Hepatocyte (in vitro differentiated cells): ENCODE results near the gene ACTG1.

Experiments
- CTCF ChIP-seq: fragments of 200-600 bp; sonication (generic); IDR thresholded peaks from 2 replicates; pipeline ENCODE4 v1.5.1; 2016; ENCODE audit warnings: antibody characterized with exemption, mild to moderate bottlenecking; ENCODE audit not compliant: poor library complexity
- EZH2 ChIP-seq: fragments of 200-600 bp; sonication (generic); IDR thresholded peaks from 2 replicates; pipeline ENCODE4 v1.6.1; 2016; ENCODE audit warnings: antibody characterized with exemption, mild to moderate bottlenecking, borderline replicate concordance

- TF ChIP-seq CTCF (no peak), EZH2 (no peak)
Measured at GRCh38 chr17:81513753-81514488, 1.3 kb upstream of the ACTG1 start.
